ENCODE measurements around the gene NMNAT2. TPM values are rescaled to one million over a fixed set of nuclear protein-coding genes. Genes with fewer than 3 reads are reported as not detected.

NMNAT2 gene
- total RNA-seq, 1 experiment from 2014 or later: 8.8 TPM

DNA sequence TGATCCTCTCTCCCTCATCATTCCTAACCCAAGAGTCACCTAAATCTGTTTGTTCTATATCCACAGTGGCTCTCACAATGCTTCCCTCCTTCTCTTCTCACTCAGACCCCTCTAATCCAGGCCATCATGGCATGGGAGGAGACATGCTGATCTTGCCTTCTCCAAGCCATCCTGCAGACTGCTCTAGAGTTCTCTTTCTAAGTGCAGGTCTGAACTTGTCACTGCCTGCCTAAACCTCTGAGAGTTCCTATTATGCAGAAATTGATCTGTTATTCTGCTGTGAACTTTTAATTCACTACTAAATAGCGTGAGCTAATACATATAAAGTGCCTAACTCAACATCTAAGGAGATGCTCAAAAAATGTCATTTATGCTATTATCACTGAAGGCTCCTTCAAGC is 205.3 kb downstream of the NMNAT2 start:
- POLR2A ChIA-PET: no interaction called here
- DNase-seq (ENCODE audit: low spot score) (no peak), ATAC-seq (no peak)
- CTCF ChIA-PET: interaction anchor here (0.6 kb wide), 1 partner anchor 431 kb away, joined by 3 read pairs; no protein-coding TSS in a partner anchor
- no peak for TF ChIP-seq GTF2I (CRISPR knock-in tag; conservative IDR thresholded peaks at IDR 0.05)
- TF ChIP-seq TCF7 (CRISPR knock-in tag; IDR thresholded peaks at IDR 0.05; ENCODE audit: low read depth): no peak
- no peak for TF ChIP-seq CBFB (CRISPR knock-in tag; IDR thresholded peaks at IDR 0.05; ENCODE audit: low read depth)
- no peak for TF ChIP-seq NFATC4 (CRISPR knock-in tag; IDR thresholded peaks at IDR 0.05)
- TF ChIP-seq ZNF121 (CRISPR knock-in tag; IDR thresholded peaks at IDR 0.05): no peak
- TF ChIP-seq, protein P1, sequence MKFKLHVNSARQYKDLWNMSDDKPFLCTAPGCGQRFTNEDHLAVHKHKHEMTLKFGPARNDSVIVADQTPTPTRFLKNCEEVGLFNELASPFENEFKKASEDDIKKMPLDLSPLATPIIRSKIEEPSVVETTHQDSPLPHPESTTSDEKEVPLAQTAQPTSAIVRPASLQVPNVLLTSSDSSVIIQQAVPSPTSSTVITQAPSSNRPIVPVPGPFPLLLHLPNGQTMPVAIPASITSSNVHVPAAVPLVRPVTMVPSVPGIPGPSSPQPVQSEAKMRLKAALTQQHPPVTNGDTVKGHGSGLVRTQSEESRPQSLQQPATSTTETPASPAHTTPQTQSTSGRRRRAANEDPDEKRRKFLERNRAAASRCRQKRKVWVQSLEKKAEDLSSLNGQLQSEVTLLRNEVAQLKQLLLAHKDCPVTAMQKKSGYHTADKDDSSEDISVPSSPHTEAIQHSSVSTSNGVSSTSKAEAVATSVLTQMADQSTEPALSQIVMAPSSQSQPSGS (CRISPR knock-in tag; IDR thresholded peaks at IDR 0.05; ENCODE audit: borderline replicate concordance, low read depth): no peak
- TF ChIP-seq NFYB (CRISPR knock-in tag; conservative IDR thresholded peaks at IDR 0.05; ENCODE audit: low read depth): no peak
- TF ChIP-seq, protein P2, sequence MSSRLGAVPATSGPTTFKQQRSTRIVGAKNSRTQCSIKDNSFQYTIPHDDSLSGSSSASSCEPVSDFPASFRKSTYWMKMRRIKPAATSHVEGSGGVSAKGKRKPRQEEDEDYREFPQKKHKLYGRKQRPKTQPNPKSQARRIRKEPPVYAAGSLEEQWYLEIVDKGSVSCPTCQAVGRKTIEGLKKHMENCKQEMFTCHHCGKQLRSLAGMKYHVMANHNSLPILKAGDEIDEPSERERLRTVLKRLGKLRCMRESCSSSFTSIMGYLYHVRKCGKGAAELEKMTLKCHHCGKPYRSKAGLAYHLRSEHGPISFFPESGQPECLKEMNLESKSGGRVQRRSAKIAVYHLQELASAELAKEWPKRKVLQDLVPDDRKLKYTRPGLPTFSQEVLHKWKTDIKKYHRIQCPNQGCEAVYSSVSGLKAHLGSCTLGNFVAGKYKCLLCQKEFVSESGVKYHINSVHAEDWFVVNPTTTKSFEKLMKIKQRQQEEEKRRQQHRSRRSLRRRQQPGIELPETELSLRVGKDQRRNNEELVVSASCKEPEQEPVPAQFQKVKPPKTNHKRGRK (CRISPR knock-in tag; IDR thresholded peaks at IDR 0.05; ENCODE audit: borderline replicate concordance): no peak
- Mint-ChIP-seq H3K9me3 (no peaks in the 10 kb centered on the region), H3K4me3 (no peak overlapping the region), H3K4me1 (peaks cover 6% of the 10 kb centered on the region), H3K36me3 (no peaks in the 10 kb centered on the region), H3K27ac (no peak overlapping the region), H3K27me3 (ENCODE audit: low read depth) (no peaks in the 10 kb centered on the region)

DNA sequence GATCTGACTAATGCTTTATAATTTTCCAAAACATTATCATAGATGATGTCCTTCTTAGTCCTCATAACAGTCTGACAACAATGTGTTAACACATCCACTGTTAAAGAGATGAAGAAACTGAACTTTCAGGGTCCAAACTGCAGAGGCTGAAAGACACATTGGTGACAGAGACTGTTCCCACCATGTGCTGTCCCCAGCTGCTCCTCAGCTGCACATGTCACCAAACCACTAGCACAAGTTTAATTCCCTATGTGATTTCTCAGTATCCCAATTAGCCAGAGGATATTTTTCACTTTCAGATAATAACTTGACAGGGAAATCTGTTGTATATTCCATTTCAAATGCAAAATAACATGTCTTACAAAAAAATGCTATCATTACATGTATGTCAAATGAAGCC is 207.5 kb downstream of the NMNAT2 start:
- H3K27ac Mint-ChIP-seq: no peak overlapping the region
- H3K4me1 Mint-ChIP-seq: no peaks in the 10 kb centered on the region
- no peak for ATAC-seq
- ChIA-PET POLR2A (no interaction called here), CTCF (no interaction called here)
- H3K9me3 Mint-ChIP-seq: no peaks in the 10 kb centered on the region
- no peak overlapping the region for H3K4me3 Mint-ChIP-seq
- TF ChIP-seq NR1H2 (CRISPR knock-in tag; IDR thresholded peaks at IDR 0.05): no peak
- no peak for TF ChIP-seq ATF1 (CRISPR knock-in tag; IDR thresholded peaks at IDR 0.05)
- no peak for TF ChIP-seq FOXJ3 (CRISPR knock-in tag; IDR thresholded peaks at IDR 0.05; ENCODE audit: borderline replicate concordance)
- TF ChIP-seq FOXP1 (CRISPR knock-in tag; IDR thresholded peaks at IDR 0.05; ENCODE audit: borderline replicate concordance): no peak
- TF ChIP-seq, protein P3, sequence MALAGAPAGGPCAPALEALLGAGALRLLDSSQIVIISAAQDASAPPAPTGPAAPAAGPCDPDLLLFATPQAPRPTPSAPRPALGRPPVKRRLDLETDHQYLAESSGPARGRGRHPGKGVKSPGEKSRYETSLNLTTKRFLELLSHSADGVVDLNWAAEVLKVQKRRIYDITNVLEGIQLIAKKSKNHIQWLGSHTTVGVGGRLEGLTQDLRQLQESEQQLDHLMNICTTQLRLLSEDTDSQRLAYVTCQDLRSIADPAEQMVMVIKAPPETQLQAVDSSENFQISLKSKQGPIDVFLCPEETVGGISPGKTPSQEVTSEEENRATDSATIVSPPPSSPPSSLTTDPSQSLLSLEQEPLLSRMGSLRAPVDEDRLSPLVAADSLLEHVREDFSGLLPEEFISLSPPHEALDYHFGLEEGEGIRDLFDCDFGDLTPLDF (CRISPR knock-in tag; IDR thresholded peaks at IDR 0.05): no peak
- TF ChIP-seq, protein P4, sequence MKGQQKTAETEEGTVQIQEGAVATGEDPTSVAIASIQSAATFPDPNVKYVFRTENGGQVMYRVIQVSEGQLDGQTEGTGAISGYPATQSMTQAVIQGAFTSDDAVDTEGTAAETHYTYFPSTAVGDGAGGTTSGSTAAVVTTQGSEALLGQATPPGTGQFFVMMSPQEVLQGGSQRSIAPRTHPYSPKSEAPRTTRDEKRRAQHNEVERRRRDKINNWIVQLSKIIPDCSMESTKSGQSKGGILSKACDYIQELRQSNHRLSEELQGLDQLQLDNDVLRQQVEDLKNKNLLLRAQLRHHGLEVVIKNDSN (CRISPR knock-in tag; IDR thresholded peaks at IDR 0.05): no peak
- TF ChIP-seq ZNF138 (CRISPR knock-in tag; conservative IDR thresholded peaks at IDR 0.05): no peak
- TF ChIP-seq ZNF232 (CRISPR knock-in tag; IDR thresholded peaks at IDR 0.05): no peak
- TF ChIP-seq, protein P5, sequence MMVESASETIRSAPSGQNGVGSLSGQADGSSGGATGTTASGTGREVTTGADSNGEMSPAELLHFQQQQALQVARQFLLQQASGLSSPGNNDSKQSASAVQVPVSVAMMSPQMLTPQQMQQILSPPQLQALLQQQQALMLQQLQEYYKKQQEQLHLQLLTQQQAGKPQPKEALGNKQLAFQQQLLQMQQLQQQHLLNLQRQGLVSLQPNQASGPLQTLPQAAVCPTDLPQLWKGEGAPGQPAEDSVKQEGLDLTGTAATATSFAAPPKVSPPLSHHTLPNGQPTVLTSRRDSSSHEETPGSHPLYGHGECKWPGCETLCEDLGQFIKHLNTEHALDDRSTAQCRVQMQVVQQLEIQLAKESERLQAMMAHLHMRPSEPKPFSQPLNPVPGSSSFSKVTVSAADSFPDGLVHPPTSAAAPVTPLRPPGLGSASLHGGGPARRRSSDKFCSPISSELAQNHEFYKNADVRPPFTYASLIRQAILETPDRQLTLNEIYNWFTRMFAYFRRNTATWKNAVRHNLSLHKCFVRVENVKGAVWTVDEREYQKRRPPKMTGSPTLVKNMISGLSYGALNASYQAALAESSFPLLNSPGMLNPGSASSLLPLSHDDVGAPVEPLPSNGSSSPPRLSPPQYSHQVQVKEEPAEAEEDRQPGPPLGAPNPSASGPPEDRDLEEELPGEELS (CRISPR knock-in tag; IDR thresholded peaks at IDR 0.05): no peak
- no peak for TF ChIP-seq MYBL2 (CRISPR knock-in tag; IDR thresholded peaks at IDR 0.05)
- no peak for TF ChIP-seq OVOL2 (CRISPR knock-in tag; IDR thresholded peaks at IDR 0.05; ENCODE audit: borderline replicate concordance)
- TF ChIP-seq, protein P6, sequence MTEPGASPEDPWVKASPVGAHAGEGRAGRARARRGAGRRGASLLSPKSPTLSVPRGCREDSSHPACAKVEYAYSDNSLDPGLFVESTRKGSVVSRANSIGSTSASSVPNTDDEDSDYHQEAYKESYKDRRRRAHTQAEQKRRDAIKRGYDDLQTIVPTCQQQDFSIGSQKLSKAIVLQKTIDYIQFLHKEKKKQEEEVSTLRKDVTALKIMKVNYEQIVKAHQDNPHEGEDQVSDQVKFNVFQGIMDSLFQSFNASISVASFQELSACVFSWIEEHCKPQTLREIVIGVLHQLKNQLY (CRISPR knock-in tag; IDR thresholded peaks at IDR 0.05): no peak
- DNase-seq (ENCODE audit: low spot score): no peak
- no peaks in the 10 kb centered on the region for H3K27me3 Mint-ChIP-seq (ENCODE audit: low read depth)
- H3K36me3 Mint-ChIP-seq: no peaks in the 10 kb centered on the region
